ENCODE measurements around the gene INPP5F. TPM values are rescaled to one million over a fixed set of nuclear protein-coding genes. Genes with fewer than 3 reads are reported as not detected.

Gene INPP5F
- total and polyA plus RNA-seq, 2 of the 13 experiments (the other 11 are each of a cell fraction or from before 2014, with no cell fraction given): 12.5 to 15.7 TPM

GRCh38 chr10:119725517-119725827 is 378 bp upstream of the INPP5F start (continued):
- TF ChIP-seq ZBTB7A (CRISPR knock-in tag; IDR thresholded peaks at IDR 0.05) (no peak), RAD21 (CRISPR knock-in tag; IDR thresholded peaks at IDR 0.05) (no peak), ZNF850 (CRISPR knock-in tag; conservative IDR thresholded peaks at IDR 0.05) (no peak), ONECUT2 (CRISPR knock-in tag; IDR thresholded peaks at IDR 0.05) (no peak), ZBTB49 (CRISPR knock-in tag; IDR thresholded peaks at IDR 0.05; ENCODE audit: borderline replicate concordance) (peak; percentile 5; the same call in 1 of the 2 replicates), ZNF274 (CRISPR knock-in tag; IDR thresholded peaks at IDR 0.05) (no peak), POLR2AphosphoS5 (IDR thresholded peaks at IDR 0.05; ENCODE audit: low read depth, low read length) (peak; percentile 92), HIC2 (CRISPR knock-in tag; IDR thresholded peaks at IDR 0.05; ENCODE audit: low read depth) (peak; percentile 51; the same call in 1 of the 2 replicates), HHEX (CRISPR knock-in tag; IDR thresholded peaks at IDR 0.05) (no peak), ZBTB14 (CRISPR knock-in tag; IDR thresholded peaks at IDR 0.05) (no peak), NFKB2 (CRISPR knock-in tag; IDR thresholded peaks at IDR 0.05; ENCODE audit: borderline replicate concordance) (no peak; the same call in 1 of the 2 replicates), HNRNPL (IDR thresholded peaks at IDR 0.05; ENCODE audit: low read depth, low read length) (peak; percentile 44; the same call in 1 of the 2 replicates), ETV6 (CRISPR knock-in tag; conservative IDR thresholded peaks at IDR 0.05) (no peak), HOXA7 (CRISPR knock-in tag; IDR thresholded peaks at IDR 0.05) (no peak), NFIB (CRISPR knock-in tag; IDR thresholded peaks at IDR 0.05; ENCODE audit: borderline replicate concordance) (no peak), ZSCAN30 (CRISPR knock-in tag; IDR thresholded peaks at IDR 0.05) (no peak), SNRNP70 (IDR thresholded peaks at IDR 0.05; ENCODE audit: low read depth, low read length) (no peak), KDM5A (IDR thresholded peaks at IDR 0.05; ENCODE audit: borderline replicate concordance, low read length) (no peak), CTCF (CRISPR knock-in tag; IDR thresholded peaks at IDR 0.05) (peak; percentile 30)
- TF ChIP-seq, protein P1, sequence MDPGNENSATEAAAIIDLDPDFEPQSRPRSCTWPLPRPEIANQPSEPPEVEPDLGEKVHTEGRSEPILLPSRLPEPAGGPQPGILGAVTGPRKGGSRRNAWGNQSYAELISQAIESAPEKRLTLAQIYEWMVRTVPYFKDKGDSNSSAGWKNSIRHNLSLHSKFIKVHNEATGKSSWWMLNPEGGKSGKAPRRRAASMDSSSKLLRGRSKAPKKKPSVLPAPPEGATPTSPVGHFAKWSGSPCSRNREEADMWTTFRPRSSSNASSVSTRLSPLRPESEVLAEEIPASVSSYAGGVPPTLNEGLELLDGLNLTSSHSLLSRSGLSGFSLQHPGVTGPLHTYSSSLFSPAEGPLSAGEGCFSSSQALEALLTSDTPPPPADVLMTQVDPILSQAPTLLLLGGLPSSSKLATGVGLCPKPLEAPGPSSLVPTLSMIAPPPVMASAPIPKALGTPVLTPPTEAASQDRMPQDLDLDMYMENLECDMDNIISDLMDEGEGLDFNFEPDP (CRISPR knock-in tag; conservative IDR thresholded peaks at IDR 0.05): no peak
- TF ChIP-seq, protein P2, sequence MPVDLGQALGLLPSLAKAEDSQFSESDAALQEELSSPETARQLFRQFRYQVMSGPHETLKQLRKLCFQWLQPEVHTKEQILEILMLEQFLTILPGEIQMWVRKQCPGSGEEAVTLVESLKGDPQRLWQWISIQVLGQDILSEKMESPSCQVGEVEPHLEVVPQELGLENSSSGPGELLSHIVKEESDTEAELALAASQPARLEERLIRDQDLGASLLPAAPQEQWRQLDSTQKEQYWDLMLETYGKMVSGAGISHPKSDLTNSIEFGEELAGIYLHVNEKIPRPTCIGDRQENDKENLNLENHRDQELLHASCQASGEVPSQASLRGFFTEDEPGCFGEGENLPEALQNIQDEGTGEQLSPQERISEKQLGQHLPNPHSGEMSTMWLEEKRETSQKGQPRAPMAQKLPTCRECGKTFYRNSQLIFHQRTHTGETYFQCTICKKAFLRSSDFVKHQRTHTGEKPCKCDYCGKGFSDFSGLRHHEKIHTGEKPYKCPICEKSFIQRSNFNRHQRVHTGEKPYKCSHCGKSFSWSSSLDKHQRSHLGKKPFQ (CRISPR knock-in tag; IDR thresholded peaks at IDR 0.05; ENCODE audit: insufficient replicate concordance): peak; percentile 41
